Esophagus muscularis mucosa (tissue), 3 donors: Measurements from ENCODE around the gene TMEM44.

Source experiments
- POLR2A ChIP-seq: fragments of 450-650 bp; IDR thresholded peaks from one replicate; pipeline ENCODE4 v1.6.1; 2017; ENCODE audit warnings: antibody characterized with exemption, moderate library complexity, mild to moderate bottlenecking, low read depth
- TF ChIP-seq, protein P1 (sequence below), 3 experiments: fragments of 200-600 bp in 2 of 3; fragments of 450-650 bp in 1 of 3; sonication (generic) in 2 of 3; IDR thresholded peaks; one replicate each; pipeline ENCODE4 v1.5.1; 2017 to 2019; ENCODE audit warnings: antibody characterized with exemption in 3 of 3, mild to moderate bottlenecking in 2 of 3, moderate library complexity in 1 of 3

DNA sequence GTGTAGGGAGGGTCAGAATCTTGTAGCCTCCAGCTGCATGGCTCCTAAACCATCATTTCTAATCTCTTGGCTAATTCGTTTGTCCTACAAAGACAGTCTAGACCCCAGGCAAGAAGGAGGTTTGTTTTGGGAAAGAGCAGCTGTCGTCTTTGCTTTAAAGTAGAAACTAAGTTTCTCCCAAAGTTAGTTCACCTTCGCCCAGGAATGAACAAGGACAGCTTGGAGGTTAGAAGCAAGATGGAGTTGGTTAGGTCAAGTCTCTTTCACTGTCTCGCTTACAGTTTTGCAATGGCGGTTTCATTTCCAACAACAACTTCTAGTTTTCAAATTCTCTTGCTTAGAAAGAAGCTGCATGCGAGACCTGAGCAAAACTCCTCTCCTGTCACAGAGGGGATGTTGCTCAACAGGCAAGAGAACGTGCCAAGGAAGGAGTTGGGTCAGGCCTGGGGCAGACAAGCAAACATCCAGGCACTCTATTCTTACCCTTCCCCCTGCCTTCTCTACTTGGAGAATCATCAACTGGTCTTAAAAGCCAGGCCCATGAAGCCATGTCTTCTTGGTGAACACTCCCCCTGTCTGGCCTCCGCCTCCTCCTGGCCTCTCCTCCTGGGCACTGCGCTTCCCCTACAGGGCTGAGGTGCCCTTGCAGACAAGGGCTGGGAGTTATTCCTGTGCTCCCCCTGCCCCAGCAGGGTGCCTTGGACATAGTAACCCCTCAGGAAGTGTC is 57.6 kb downstream of the TMEM44 start:
- TF ChIP-seq, protein P1, sequence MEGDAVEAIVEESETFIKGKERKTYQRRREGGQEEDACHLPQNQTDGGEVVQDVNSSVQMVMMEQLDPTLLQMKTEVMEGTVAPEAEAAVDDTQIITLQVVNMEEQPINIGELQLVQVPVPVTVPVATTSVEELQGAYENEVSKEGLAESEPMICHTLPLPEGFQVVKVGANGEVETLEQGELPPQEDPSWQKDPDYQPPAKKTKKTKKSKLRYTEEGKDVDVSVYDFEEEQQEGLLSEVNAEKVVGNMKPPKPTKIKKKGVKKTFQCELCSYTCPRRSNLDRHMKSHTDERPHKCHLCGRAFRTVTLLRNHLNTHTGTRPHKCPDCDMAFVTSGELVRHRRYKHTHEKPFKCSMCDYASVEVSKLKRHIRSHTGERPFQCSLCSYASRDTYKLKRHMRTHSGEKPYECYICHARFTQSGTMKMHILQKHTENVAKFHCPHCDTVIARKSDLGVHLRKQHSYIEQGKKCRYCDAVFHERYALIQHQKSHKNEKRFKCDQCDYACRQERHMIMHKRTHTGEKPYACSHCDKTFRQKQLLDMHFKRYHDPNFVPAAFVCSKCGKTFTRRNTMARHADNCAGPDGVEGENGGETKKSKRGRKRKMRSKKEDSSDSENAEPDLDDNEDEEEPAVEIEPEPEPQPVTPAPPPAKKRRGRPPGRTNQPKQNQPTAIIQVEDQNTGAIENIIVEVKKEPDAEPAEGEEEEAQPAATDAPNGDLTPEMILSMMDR (IDR thresholded peaks at IDR 0.05): no peak
- no peak for TF ChIP-seq POLR2A
